Stimulated activated CD8-positive, alpha-beta memory T cell treated with anti-CD3 and anti-CD28 coated beads, Interleukin-4, amount 100 ng/mL, for 24 hours (primary cell): Measurements from ENCODE around the gene ANGEL1.

ENCODE experiments used
- DNase-seq: peaks from one replicate; pipeline ENCODE4 v3.0.0-alpha.2; 2020; ENCODE audit warnings: low read depth

Gene ANGEL1, protein sequence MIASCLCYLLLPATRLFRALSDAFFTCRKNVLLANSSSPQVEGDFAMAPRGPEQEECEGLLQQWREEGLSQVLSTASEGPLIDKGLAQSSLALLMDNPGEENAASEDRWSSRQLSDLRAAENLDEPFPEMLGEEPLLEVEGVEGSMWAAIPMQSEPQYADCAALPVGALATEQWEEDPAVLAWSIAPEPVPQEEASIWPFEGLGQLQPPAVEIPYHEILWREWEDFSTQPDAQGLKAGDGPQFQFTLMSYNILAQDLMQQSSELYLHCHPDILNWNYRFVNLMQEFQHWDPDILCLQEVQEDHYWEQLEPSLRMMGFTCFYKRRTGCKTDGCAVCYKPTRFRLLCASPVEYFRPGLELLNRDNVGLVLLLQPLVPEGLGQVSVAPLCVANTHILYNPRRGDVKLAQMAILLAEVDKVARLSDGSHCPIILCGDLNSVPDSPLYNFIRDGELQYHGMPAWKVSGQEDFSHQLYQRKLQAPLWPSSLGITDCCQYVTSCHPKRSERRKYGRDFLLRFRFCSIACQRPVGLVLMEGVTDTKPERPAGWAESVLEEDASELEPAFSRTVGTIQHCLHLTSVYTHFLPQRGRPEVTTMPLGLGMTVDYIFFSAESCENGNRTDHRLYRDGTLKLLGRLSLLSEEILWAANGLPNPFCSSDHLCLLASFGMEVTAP

DNA sequence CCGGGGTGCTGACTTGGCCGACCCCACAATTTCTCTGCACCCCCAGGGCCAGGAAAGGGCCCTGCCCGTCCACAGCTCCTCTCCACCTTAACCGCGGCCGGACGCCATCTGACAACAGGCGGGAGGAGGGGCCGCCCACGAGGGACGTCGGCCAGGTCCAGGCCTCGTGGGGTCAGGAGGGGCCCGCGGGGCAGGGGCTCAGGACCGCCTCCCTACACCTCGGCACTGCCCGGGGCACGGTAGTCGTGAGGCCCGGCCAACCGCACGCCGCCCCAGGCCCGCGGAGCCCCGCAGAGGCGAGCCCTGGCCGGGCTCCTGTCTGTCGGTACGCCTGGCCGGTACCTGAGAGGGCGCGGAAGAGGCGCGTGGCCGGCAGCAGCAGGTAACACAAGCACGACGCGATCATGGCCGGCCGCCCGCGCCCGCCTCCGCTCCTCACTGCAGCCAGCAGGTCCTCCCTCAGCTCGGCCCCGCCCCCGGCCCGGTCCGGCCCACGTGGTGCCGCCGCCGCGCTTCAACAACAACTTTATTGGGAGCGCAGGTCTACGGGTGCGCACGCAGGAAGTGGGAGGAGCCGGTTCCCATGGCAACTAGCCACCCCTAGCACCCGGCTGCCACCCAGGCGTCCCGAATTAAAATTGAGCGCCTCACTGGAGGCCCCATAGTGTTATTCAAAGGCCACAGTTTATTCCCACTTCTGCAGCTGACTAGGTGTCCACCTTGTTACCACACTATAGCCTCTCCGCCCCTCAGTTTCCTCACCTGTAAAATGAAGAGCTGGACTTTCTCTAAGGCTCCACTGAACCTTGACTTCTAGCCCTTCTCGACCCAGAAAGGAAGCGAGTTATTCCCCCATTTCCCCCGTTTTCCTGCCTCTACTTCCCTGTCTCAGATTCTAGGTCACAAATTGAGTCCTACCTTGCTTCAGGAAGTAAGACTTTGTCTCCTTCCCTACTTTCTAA, at the start of gene ANGEL1:
Gene ANGEL1, minus strand, starts transcription at position 461 of the 962 bp plus-strand sequence. Its CDS starts 55 bp downstream, at position 406.
- DNase-seq: peak; percentile 96

DNA sequence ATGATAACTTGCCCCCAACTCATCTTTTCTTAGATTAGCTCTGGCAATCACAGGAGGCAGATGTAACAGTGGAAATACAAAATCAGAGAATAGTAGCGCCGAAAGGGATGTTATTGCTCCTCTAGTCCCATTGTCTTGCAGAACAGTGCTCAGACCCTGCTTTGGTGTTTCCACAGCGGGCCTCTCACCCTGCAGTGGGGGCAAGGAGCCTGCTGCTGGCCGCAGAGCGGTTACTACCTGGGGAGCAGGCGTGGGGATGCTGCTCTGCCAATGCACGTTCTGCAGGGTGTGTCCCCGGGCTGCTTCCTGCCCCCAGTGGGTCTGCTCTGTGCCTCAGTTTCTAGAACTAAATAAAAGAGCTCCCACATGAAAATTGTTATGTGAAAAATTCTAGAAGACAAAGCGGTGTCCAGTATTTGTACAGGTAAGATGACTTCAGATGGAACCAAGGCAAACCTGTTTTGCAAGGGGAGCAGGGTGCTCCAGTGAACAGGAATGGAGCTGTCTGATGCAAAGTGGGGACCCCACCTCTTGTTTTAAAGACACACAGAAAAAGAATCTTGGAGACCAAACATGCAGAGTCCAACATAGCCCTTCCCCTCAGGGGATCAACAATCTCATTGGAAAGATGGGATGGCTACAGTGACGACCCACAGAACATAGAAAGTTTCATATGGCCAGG, 49.0 kb upstream of the ANGEL1 start:
- no peak for DNase-seq

DNA sequence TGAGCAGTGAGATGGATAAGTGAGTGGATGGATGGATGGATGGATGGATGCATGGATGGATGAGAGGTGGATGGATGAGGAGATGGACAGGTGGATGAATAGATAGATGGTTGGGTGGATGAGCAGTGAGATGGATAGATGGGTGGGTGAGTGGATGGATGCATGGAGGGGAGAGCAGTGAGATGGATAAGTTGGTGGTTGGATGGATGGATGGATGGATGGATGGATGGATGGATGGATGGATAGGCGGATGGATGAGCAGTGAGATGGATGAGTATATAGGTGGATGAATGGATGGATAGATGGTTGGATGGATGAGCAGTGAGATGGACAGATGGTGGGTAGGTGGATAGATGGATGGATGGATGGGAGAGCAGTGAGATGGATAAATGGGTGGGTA, 44.1 kb upstream of the ANGEL1 start:
- DNase-seq: no peak

DNA sequence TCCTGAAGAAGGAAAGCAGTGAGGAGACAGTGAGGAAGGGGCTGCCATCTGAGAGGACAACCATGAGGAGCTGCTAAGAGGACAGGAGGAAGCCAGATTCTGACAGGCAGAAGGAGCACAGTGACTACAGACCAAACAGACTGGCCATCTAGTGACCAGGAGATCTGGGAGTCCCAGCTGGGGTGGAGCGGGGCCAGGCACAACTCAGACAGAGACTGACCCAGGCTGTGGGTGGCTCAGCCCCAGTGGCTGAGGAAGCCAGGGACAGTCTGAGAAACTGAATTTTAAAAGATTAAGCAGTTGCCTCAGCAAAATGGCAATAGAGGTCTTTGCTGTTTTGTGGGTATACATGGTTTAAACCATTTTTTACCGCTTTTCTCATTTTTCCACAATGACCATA, 42.4 kb upstream of the ANGEL1 start:
- DNase-seq: no peak

DNA sequence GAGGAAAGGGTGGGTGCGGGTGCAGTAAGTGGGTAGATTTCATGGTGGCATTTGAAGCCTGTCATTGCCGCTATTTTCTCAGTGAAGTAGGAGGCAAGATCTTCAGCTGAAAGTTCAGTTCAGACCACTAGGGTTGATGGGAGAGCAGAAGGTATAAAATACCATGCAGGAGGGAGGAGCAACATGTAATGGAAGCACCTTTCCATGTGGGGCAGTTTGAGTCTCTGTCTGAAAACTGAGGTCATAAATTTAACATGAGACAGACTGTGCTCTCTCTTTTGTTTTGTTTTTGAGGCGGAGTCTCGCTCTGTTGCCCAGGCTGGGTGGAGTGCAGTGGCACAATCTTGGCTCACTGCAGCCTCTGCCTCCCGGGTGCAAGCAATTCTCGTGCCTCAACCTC, 36.2 kb upstream of the ANGEL1 start:
- no peak for DNase-seq

DNA sequence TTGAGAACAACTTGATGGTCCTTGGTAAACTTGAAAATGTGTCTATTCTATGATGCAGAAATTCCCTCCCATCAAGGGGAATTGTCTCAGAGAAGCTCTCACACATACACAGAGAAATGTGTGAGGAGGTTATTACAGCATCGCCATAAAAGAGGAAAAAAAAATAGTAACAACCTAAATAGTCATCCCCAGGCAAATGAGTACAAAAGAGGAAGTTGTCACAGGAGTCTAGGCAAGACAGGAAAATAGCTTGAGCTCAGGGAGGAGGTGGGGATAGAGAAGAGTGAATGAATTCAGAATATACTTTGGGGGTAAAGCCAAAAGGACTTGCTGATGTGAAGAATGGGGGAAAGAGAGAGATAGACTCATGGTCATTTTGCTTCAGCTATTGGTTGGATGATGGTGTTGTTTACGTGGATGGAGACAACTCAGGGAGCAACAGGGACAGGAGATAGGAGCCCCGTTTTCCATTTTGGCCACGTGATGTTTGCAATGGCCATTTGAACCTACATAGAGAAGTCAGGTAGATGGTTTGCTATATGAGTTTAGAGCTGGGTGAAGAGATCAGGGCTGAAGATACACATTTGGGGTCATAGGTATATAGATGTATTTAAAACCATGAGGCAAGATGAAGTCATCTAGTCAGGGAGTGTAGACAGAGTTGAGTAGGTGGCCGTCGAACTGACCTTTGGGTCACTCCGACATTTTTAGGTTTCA, 33.8 kb upstream of the ANGEL1 start:
- no peak for DNase-seq

DNA sequence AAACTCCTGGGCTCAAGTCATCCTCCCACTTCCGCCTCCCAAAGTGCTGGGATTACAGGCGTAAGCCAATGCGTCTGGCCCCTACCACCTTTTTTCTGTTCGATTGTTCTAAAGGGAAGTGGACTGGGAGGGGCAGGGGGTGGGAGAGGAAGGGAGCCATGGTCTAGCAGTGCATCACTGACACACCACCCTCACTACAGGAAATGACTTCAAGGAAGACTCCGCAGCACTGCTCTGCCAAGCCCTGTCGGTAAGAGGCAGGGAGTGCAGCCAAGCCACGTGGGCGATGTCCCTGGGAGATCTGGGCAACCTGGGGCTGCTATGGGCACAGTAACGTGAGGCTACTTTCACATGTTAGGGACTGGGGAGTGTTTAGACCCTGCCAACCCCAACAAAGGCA, 31.5 kb upstream of the ANGEL1 start:
- peak; percentile 29 for DNase-seq

DNA sequence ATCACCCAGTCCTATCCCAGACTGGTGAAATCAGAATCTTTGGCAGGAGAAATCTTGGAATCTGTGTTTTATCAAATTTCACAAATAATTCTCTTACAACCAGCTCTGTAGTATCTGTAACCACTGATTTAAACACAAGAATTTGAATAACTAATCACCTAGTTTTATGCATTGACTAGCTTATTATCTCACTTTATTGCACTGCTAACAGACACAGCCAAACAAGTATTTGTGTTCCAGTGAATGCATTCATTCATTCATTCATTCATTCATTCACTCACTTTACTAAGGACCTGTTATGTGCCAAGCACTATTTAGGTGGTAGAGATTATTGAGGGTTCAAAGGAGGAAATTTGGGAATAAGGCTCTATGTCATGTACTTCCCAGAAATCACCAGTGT, 29.7 kb upstream of the ANGEL1 start:
- no peak for DNase-seq

DNA sequence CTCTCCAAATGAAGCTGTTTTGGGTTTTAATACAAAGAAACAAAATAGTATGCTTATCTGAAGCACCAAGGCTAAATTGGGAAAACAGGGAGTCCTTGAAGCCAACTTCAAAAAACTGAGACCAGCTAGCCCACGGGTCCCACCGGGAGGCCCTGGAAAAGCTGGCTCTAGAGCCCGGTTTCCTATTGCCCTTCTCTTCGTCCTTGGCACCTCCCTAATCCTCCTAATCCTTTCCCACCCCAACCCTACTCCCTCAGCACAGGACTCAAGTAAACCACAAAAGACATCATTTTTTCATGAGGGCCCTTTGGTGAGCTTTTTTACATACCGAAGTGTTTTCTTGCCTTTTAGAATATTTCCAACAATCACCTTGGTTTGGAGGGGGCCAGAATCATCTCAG, 24.8 kb upstream of the ANGEL1 start:
- no peak for DNase-seq

DNA sequence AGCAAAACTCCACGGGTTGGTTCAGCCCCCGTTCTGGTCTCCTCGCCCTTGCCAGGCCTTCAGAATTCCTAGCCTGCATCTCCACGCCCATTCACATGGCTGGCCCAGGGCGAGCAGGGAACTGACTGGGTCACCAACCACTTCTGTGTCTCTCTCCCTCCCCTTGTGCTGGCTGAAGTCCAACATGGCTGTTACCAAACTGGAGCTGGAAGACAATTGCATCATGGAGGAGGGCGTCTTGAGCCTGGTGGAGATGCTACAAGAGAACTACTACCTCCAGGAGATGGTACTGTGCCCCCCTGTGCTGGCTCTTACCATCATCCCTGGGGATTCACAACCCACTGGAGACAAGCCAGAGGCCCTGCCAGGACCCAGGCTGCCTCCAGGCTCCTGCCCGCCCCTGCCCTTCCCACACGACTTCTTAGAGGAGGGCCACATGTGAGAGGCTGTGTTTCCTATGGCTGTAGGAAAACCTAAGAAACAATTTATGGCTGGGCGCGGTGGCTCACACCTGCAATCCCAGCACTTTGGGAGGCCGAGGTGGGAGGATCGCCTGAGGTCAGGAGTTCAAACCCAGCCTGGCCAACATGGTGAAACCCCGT, 23.4 kb upstream of the ANGEL1 start:
- DNase-seq: no peak

DNA sequence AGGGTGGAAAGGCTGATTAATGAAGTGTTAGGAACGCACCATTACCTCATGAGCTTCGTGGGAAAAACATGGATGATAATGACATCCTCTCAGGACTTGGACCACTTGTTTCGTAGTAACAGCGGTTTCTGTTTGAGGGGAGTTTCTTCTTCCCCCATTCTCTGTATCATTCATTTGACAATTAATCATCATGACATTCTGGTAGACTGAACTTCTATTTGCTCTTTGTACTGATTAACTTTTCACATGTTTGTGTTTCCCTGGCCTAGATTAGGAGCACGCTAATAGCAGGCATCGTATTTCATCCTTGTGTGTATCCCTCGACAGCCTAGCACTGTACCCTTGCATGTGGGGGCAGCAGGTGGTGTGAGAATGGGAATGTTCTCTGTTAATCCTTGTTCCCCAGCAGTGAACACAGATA, 21.6 kb upstream of the ANGEL1 start:
- no peak for DNase-seq

DNA sequence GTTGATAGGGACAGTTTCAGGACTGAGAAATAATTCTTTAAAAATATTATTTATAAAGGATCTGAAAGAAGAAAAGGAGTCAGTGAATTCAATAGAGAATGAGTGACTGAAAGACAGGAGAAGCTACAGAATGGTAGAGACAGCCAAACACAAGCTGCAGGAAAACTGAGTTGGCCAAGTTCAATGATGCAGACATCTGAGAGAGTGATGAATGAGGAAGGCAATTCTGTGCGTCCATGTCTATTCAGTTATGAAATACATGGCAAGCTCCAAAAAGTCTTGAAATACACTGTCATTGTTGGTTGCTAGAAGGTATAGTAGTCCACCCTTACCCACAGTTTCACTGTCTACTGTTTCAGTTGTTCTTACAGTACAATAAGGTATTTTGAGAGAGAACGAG, 20.3 kb upstream of the ANGEL1 start:
- DNase-seq: no peak

DNA sequence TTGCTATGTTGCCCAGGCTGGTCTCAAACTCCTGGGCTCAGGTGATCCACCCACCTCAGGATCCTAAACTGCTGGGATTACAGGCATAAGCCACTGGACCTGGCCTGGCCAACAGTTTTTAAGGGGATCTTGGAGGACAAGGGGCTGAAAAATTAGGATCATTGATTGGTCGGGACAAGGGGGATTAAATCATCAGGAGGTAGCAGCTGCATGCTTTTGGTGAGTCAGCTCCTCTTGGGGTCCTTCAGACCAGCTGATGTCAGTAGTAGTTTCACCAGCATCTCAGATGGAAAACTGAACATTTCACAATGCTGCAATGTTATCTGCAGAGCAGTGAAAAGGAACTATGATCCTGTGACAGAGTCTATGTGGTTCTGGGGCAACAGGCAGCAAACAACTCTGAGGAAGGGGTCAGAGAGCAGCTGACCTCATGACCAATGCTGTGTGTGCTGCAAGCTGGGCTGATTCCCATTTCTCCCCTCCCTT, 19.9 kb upstream of the ANGEL1 start:
- DNase-seq: no peak

DNA sequence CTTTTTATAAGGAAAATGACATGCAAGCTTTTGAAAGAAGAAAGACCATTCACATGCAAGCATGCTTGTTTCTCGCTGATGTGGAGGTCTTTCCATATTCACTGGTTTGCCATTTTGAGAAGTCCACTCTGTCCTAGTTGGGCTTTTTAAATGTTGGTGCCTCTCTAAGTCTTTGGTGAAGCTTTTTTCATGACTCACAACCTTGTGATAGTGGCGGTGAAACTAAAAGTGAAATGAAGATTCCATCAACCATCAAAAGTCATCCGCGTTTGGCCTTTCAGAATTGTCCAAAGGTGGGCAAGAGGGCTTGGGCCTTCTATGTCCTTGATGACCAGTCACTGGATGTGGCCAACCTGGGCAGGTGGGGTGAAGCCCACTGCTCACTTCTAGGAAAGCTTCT, 17.9 kb upstream of the ANGEL1 start:
- DNase-seq: no peak

DNA sequence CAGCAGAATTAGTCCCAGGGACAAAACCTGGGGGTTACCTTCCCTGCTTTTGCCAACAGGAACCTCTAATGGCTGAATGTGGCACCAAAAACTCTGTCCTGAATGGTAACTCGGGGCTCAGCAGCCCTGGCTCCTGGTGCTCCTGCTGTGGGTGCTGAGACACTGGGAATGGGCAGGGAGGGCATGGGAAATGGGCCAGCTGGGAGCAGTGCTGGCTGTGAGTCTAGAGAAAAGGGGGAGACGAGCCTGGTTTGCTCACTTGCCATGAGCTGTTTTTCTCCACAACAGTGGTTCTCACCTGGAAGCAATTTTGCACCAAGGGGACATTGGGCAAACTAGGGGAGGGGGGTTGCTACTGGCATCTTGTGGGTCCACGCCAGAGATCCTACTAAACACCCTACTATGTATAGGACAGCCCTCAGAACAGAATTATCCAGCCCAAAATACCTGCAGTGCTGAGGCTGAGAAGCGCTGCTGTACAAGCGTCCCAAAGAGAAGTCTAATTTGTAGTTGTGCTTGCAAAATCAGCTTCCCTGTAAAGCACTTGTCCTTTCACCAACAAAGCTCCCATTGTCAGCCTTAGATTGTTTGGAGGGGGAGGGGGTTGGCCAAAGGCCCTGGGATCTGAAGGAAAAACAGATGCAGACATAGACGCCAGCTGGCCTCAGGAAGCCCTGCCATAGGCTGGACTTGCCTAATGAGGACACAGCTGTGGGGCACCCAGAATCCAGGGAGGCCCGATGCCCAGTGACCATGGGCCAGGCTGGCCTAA, 17.2 kb upstream of the ANGEL1 start:
- DNase-seq: no peak

DNA sequence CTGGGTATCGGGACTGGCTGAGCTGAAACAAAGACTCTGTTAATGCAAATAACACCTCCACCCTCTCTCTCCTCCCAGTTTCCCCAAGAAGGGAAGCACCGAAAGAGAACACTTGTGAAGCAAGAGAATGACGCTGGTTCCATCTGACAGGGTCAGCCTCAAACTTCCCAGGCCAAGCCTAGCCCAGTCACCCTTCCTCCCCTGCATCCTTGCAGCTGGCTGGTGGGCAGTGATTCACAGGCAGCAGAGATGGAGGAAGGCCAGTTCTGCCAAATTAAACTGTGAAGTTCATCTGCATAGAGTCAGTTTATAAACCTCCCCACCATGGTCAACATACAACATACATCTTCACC, 16.3 kb upstream of the ANGEL1 start:
- no peak for DNase-seq

DNA sequence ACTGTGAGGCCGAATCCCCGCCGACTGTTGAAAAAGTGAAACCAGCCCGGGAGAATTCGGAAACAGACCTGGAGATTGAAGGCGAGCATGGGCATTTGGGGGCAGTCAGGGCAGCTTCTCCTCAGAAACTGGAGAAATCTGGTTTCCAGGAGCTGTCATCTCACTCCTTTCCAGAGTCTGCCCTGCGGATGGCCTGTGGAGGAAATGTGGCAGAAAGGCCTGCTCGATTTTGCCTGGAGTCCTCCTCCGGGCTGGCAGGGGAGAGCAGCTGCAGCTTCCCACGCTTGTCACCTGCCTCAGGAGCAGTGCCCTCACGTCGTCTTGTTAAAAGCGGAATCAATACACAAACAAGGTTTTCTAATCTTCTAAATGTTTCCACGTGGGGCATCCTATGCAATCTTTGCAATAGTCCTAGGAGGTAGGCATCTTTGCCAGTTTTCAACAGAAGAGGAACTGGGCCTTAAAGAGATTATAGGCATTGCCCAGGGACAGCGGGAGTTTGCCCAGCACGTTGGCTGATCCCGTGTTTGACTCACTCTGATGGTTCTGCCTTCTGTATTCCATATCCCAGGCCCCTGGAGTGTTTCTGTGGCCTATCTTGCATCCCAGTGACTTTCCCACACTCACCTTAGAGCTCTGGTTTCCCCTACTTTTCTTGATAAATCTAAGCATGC, 15.8 kb upstream of the ANGEL1 start:
- no peak for DNase-seq

DNA sequence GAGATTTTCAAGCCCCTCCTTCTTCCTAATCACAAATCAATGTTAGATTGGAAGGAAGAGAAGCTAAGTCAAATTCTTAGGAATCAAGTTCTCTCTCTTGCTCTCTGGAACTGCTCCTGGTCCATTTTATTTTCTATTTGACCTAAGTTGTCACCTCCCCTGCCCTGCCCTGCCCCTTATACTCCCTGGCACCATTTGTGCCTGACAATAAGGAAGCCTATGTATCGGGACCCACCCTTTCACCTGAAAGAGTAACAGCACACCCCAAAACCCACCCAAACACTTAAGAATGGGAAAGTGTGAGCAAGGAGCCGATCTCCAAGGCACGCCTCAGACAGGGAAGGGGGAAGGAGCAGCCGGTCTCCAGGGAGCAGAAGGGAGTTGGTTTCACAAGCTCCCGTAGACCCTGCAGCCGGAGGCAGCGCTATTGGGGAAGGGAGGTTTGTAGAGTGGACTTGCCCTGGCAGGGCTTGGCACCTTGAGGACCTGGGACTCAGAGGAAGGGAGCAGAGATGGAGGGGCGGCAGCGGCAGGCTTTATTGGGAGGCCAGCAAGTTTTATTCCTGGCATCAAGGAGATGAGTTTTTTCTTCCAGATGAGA, 15.1 kb upstream of the ANGEL1 start:
- DNase-seq: no peak

DNA sequence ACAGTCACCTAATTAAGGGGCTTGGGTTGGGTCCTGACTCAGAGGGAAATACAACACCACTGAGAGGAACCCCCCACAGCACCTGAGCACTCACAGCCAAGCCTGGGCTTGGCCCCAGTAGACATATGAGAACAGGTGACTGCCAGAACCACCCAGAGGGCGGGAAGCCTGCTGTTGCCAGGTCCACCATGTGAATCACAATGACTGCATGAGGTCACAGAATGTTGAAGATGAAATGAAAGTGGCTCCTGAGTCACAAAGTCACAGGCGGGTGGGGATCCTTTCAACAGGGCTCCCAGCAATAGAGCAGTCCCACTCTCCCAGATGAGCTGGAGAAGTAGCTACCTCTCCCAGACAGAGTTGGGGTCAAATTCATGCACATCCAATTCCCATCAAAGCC, 13.4 kb upstream of the ANGEL1 start, which contains the start of gene LRRC74A:
Gene LRRC74A, plus strand, starts transcription at position 287 of the 400 bp plus-strand sequence. CDS start 290 bp downstream, outside the sequence.
- DNase-seq: no peak
